Stimulated activated CD4-positive, alpha-beta T cell treated with anti-CD3 and anti-CD28 coated beads, TNF-alpha, amount 100 ng/mL, for 1 hour (primary cell): ENCODE results near the gene NAT14.
"Not testable (repeated sequence)": the region's sequence is repeated elsewhere in the genome, so short reads cannot be mapped to it uniquely, and the experiment has no call there.

Experiments
- DNase-seq, 3 donors: peaks; one replicate each; pipeline ENCODE4 v3.0.0-alpha.2; 2020; ENCODE audit warnings: low read depth in 3 of 3, low spot score in 1 of 3

Gene NAT14

DNA sequence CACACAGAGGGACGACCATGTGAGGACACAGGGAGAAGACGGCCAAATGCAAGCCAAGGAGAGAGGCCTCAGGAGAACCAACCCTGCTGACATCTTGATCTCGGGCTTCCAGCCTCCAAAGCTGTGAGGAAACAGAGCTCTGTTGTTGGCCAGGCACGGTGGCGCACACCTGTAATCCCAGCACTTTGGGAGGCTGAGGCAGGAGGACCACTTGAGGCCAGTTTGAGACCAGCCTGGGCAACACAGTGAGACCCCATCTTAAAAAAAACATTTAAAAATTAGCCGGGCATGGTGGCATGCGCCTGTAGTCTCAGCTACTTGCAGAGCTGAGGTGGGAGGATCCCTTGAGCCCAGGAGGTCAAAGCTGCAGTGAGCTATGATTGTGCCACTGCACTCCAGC lies 49.3 kb downstream of the NAT14 start:
- DNase-seq, result not testable (repeated sequence)

DNA sequence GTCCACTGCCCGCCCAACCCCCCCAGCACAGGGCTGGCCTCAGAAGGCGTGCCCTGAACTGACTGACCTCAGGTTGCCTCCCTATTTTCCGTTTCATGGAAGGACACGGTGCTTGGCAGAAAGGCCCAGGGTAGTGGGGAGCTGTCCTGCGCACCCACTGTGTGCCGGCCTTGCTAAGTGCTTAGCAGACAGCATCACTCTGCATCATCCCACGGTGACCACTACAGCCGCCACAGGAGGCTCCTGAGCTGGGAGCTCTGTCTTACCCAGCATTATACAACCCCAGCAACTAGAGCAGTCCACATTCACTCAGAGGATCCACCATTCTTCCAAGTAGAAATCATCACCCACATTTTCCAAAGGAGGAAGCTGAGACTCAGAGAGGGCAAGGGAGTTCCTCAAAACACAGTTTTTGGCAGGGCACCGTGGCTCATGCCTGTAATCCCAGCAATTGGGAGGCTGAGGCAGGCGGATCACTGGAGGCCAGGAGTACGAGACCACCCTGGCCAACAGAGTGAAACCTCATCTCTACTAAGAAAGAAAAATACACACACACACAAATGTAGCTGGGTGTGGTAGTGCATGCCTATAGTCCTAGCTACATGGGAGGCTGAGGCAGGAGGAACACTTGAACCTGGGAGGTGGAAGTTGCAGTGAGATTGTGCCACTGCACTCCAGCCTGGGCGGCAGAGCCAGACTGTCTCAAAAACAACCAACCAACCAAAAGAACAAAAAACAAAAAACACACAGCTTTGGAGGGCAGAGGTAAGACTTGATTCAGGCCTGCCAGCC lies 50.4 kb downstream of the NAT14 start:
- DNase-seq, result no peak

DNA sequence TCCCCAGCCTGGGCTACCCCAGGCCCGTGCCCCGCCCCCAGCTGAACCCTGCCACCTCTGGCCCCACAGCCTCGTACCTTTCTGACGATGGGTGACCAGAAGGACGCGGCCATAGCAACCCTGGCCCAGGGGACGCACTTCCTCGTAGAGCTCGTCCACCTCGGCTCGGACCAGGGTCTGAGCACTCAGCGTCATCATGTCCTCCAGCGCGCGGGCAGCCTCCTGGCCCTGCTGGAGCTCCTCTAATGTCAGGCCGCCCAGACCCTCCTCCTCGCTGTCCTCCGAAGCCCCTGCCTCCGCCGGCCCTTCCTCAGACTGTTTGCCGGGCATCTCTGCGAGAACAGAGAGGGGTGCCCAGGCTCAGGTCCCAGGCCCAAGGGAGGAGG lies 51.0 kb downstream of the NAT14 start:
- no peak for DNase-seq

- DNase-seq, result no peak
Observed at GRCh38 chr19:55536366-55536765, 51.4 kb downstream of the NAT14 start.
